HCT116 (cell line): ENCODE data around the gene R3HDML. TPM values are rescaled to one million over a fixed set of nuclear protein-coding genes. Genes with fewer than 3 reads are reported as not detected.
A peak's percentile ranks its signal among the peaks of the same experiment; 100 is the strongest.
"Not testable (repeated sequence)": the region's sequence is repeated elsewhere in the genome, so short reads cannot be mapped to it uniquely, and the experiment has no call there.

Experiments
- ATAC-seq: fragments of 200-7000 bp; cut with Tn5 transposase; 2 replicates; pipeline ENCODE4 v1.9.1; 2020; ENCODE audit warnings: mild to moderate bottlenecking, moderate library complexity
- BruUV-seq: library from RNA; stranded (reverse); fragments of 400-500 nt; replicated peaks from 2 replicates; lab custom pipeline; 2021; lab: Mats Ljungman, UMichigan
- CTCF ChIA-PET: fragments of 300-600 bp; sonication (Branson Sonifier 250); formaldehyde crosslinking; loops from one replicate; lab custom pipeline; 2021; ENCODE audit warnings: antibody characterized with exemption; lab: Charles Lee
- POLR2A ChIA-PET: fragments of 300-600, 350-600 bp; sonication (Branson Sonifier 250); formaldehyde crosslinking; loops from one replicate; lab custom pipeline; 2021; ENCODE audit warnings: antibody characterized with exemption; lab: Charles Lee
- RAD21 ChIA-PET, 2 experiments: fragments of 300-600 bp; sonication (Branson Sonifier 250); formaldehyde crosslinking; loops; one replicate each; lab custom pipeline; 2023; ENCODE audit warnings: low total read pairs in 2 of 2; ENCODE audit not compliant: uncharacterized antibody in 2 of 2, unreplicated experiment in 2 of 2, low non-redundant PET in 1 of 2; lab: Charles Lee
- DNase-seq: peaks from one replicate; pipeline ENCODE4 v3.0.0-alpha.2; 2010; ENCODE audit warnings: low read depth, low spot score
- H2AFZ ChIP-seq: fragments of 200-600 bp; shearing (Covaris generic), sonication (generic); 2 replicates; pipeline ENCODE4 v1.6.1; 2017; ENCODE audit warnings: low read depth, mixed run types, mixed read lengths, antibody characterized with exemption, low read length; ENCODE audit not compliant: poor library complexity, severe bottlenecking
- H3K27ac ChIP-seq: 2 replicates; pipeline ENCODE4 v1.5.1; 2012; ENCODE audit warnings: low read depth, low read length
- H3K27me3 ChIP-seq: fragments of 200-600 bp; sonication (generic); 2 replicates; pipeline ENCODE4 v1.6.1; 2016; ENCODE audit warnings: mixed run types, low read length, mixed read lengths; ENCODE audit not compliant: insufficient read depth
- H3K36me3 ChIP-seq, 2 experiments: fragments of 200-500 bp in 1 of 2; fragments of 200-600 bp in 1 of 2; sonication (Bioruptor generic) in 1 of 2; sonication (generic) in 1 of 2; 2 replicates each; pipeline versions ENCODE4 v1.5.1 to v1.6.1; 2014 to 2016; ENCODE audit warnings: low read length in 2 of 2, inconsistent platforms in 1 of 2, mixed read lengths in 1 of 2, mixed run types in 1 of 2; ENCODE audit not compliant: insufficient read depth in 2 of 2, control insufficient read depth in 1 of 2
- H3K4me1 ChIP-seq, 2 experiments: fragments of 200-600 bp in 1 of 2; sonication (generic) in 1 of 2; 2 replicates each; pipeline versions ENCODE4 v1.5.1 to v1.6.1; 2012 to 2017; ENCODE audit warnings: low read length in 2 of 2, inconsistent platforms in 1 of 2, mild to moderate bottlenecking in 1 of 2, mixed read lengths in 1 of 2, mixed run types in 1 of 2, moderate library complexity in 1 of 2; ENCODE audit not compliant: insufficient read depth in 2 of 2, control insufficient read depth in 1 of 2
- H3K4me2 ChIP-seq: fragments of 200-600 bp; sonication (generic); 2 replicates; pipeline ENCODE4 v1.6.1; 2017; ENCODE audit warnings: mixed run types, low read length, mixed read lengths
- H3K4me3 ChIP-seq, 2 experiments: fragments of 200-600 bp in 1 of 2; sonication (generic) in 1 of 2; replicated peaks in 1 of 2; 2 replicates each; pipeline ENCODE4 v1.5.1; 2011 to 2016; ENCODE audit warnings: low read length in 2 of 2, control low read depth in 1 of 2, low read depth in 1 of 2, mild to moderate bottlenecking in 1 of 2, mixed read lengths in 1 of 2, mixed run types in 1 of 2
- H3K79me2 ChIP-seq: fragments of 200-600 bp; sonication (generic); 2 replicates; pipeline ENCODE4 v1.6.1; 2017; ENCODE audit warnings: mild to moderate bottlenecking, mixed run types, low read length, moderate library complexity, mixed read lengths; ENCODE audit not compliant: insufficient read depth
- H3K9ac ChIP-seq: fragments of 200-600 bp; sonication (generic); 2 replicates; pipeline ENCODE4 v1.6.1; 2016; ENCODE audit warnings: low read length, mixed read lengths
- H3K9me2 ChIP-seq: fragments of 200-600 bp; sonication (generic), shearing (Covaris generic); 2 replicates; pipeline ENCODE4 v1.6.1; 2017; ENCODE audit warnings: mixed run types, mild to moderate bottlenecking, moderate library complexity; ENCODE audit not compliant: insufficient read depth
- H3K9me3 ChIP-seq, 2 experiments: fragments of 200-500 bp in 1 of 2; fragments of 200-600 bp in 1 of 2; sonication (Bioruptor generic) in 1 of 2; sonication (generic) in 1 of 2; 2 replicates each; pipeline ENCODE4 v1.6.1; 2014 to 2017; ENCODE audit warnings: low read length in 2 of 2, mixed read lengths in 2 of 2, inconsistent platforms in 1 of 2, low read depth in 1 of 2, mild to moderate bottlenecking in 1 of 2, mixed run types in 1 of 2, moderate library complexity in 1 of 2; ENCODE audit not compliant: control insufficient read depth in 1 of 2, insufficient read depth in 1 of 2
- H4K20me1 ChIP-seq: fragments of 200-600 bp; sonication (generic), shearing (Covaris generic); 2 replicates; pipeline ENCODE4 v1.6.1; 2017; ENCODE audit warnings: mixed run types, mild to moderate bottlenecking, moderate library complexity; ENCODE audit not compliant: insufficient read depth
- CBX3 ChIP-seq: IDR thresholded peaks from 2 replicates; pipeline ENCODE4 v1.6.1; 2012; ENCODE audit warnings: low read depth
- EZH2 ChIP-seq: fragments of 200-600 bp; sonication (generic); IDR thresholded peaks from 2 replicates; pipeline ENCODE4 v1.6.1; 2017; ENCODE audit warnings: antibody characterized with exemption, mixed run types
- EZH2phosphoT487 ChIP-seq: fragments of 200-600 bp; IDR thresholded peaks from 2 replicates; pipeline ENCODE4 v1.6.1; 2018; ENCODE audit warnings: antibody characterized with exemption, borderline replicate concordance
- JUND ChIP-seq: IDR thresholded peaks from 2 replicates; pipeline ENCODE4 v1.6.1; 2012
- POLR2A ChIP-seq: IDR thresholded peaks from 2 replicates; pipeline ENCODE4 v1.7.0; 2011; ENCODE audit warnings: borderline replicate concordance; ENCODE audit not compliant: insufficient read depth, insufficient read length; ENCODE audit errors: extremely low read depth
- POLR2AphosphoS5 ChIP-seq: IDR thresholded peaks from 2 replicates; pipeline ENCODE4 v1.6.1; 2011; ENCODE audit warnings: mild to moderate bottlenecking, low read depth, low read length, moderate library complexity
- RAD21 ChIP-seq: IDR thresholded peaks from 2 replicates; pipeline ENCODE4 v1.6.1; 2012; ENCODE audit warnings: low read depth, mild to moderate bottlenecking
- ZBTB33 ChIP-seq: IDR thresholded peaks from 2 replicates; pipeline ENCODE4 v1.6.1; 2011; ENCODE audit warnings: mild to moderate bottlenecking, low read length, moderate library complexity; ENCODE audit not compliant: insufficient replicate concordance; ENCODE audit errors: extremely low read depth
- intact Hi-C: fragments of 100-400 bp; cut with micrococcal nuclease; formaldehyde crosslinking; loops from 2 replicates; pipeline ENCODE4 v1.10.0; 2022
- total RNA-seq: library from RNA; stranded (reverse); gene quantifications from one replicate; pipeline ENCODE4 v1.2.1, GENCODE V29; 2021; ENCODE audit not compliant: unreplicated experiment
- TF ChIP-seq, protein P1 (sequence below): IDR thresholded peaks from 2 replicates; pipeline ENCODE4 v1.6.1; 2012; ENCODE audit warnings: low read depth
- TF ChIP-seq, protein P2 (sequence below): IDR thresholded peaks from 2 replicates; pipeline ENCODE4 v1.6.1; 2012
- TF ChIP-seq, protein P3 (sequence below), 3 experiments: fragments of 200-600 bp in 1 of 3; sonication (generic) in 1 of 3; IDR thresholded peaks in 2 of 3; conservative IDR thresholded peaks in 1 of 3; 2 replicates each; pipeline ENCODE4 v1.5.1; 2012 to 2017; ENCODE audit warnings: low read depth in 2 of 3, low read length in 2 of 3, antibody characterized with exemption in 1 of 3, borderline replicate concordance in 1 of 3, control low read depth in 1 of 3, mild to moderate bottlenecking in 1 of 3, mixed read lengths in 1 of 3, mixed run types in 1 of 3, moderate library complexity in 1 of 3; ENCODE audit not compliant: insufficient read depth in 1 of 3
- TF ChIP-seq, protein P4 (sequence below): IDR thresholded peaks from 2 replicates; pipeline ENCODE4 v1.6.1; 2012

Gene R3HDML
- total RNA-seq, 1 experiment from 2014 or later = not detected

GRCh38 chr20:44345941-44346340, 9.1 kb downstream of the R3HDML start:
- H3K79me2 ChIP-seq, H4K20me1 ChIP-seq, H3K9me2 ChIP-seq, DNase-seq, H3K4me3 ChIP-seq, H3K9me3 ChIP-seq, H2AFZ ChIP-seq, H3K9ac ChIP-seq, H3K36me3 ChIP-seq, CTCF ChIA-PET, POLR2A ChIA-PET, H3K4me2 ChIP-seq, BruUV-seq, intact Hi-C loops, ATAC-seq, RAD21 ChIA-PET, H3K27me3 ChIP-seq, H3K4me1 ChIP-seq, H3K27ac ChIP-seq: not testable (repeated sequence)
- peak; percentile 18; the same call in 1 of the 2 replicates for TF ChIP-seq RAD21

DNA sequence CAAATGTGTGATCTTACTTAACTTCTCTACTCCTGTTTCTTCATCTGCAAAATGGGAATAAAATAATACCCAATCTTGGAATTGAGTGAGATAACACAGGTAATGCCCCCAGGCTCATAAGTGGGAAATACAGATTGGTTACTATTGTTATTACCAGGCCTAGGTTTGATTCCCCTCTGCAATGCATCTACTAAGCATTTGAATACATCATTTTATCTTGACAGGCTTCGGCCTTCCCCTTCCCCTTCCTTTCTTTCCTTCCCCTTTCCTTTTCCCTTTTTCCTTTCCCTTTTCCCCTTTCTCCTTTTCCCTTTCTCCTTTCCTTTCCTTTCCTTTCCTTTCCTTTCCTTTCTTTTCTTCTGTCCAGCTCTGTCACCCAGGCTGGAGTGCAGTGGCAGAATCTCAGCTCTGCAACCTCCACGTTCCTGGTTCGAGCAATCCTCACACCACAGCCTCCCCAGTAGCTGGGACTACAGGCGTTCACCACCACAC, 11.4 kb downstream of the R3HDML start:
- intact Hi-C loops = no loop called here
- Histone ChIP-seq H4K20me1 (no peaks in the 10 kb centered on the region), H3K36me3 (no peaks in the 10 kb centered on the region), H3K79me2 (no peaks in the 10 kb centered on the region), H3K27ac (no peak overlapping the region), H3K9me3 (no peaks in the 10 kb centered on the region), H3K4me2 (no peak overlapping the region), H3K4me1 (no peaks in the 10 kb centered on the region), H2AFZ (no peak overlapping the region), H3K9me2 (no peaks in the 10 kb centered on the region), H3K9ac (no peak overlapping the region), H3K27me3 (no peaks in the 10 kb centered on the region), H3K4me3 (no peak overlapping the region)
- ChIA-PET RAD21 (no interaction called here), POLR2A (no interaction called here), CTCF (no interaction called here)
- ATAC-seq (no peak), DNase-seq (no peak)
- BruUV-seq = no TSS peak
- no peak for TF ChIP-seq CBX3
- TF ChIP-seq, protein P1, sequence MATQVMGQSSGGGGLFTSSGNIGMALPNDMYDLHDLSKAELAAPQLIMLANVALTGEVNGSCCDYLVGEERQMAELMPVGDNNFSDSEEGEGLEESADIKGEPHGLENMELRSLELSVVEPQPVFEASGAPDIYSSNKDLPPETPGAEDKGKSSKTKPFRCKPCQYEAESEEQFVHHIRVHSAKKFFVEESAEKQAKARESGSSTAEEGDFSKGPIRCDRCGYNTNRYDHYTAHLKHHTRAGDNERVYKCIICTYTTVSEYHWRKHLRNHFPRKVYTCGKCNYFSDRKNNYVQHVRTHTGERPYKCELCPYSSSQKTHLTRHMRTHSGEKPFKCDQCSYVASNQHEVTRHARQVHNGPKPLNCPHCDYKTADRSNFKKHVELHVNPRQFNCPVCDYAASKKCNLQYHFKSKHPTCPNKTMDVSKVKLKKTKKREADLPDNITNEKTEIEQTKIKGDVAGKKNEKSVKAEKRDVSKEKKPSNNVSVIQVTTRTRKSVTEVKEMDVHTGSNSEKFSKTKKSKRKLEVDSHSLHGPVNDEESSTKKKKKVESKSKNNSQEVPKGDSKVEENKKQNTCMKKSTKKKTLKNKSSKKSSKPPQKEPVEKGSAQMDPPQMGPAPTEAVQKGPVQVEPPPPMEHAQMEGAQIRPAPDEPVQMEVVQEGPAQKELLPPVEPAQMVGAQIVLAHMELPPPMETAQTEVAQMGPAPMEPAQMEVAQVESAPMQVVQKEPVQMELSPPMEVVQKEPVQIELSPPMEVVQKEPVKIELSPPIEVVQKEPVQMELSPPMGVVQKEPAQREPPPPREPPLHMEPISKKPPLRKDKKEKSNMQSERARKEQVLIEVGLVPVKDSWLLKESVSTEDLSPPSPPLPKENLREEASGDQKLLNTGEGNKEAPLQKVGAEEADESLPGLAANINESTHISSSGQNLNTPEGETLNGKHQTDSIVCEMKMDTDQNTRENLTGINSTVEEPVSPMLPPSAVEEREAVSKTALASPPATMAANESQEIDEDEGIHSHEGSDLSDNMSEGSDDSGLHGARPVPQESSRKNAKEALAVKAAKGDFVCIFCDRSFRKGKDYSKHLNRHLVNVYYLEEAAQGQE = no peak
- no peak for TF ChIP-seq EZH2phosphoT487
- no peak for TF ChIP-seq RAD21
- TF ChIP-seq, protein P2, sequence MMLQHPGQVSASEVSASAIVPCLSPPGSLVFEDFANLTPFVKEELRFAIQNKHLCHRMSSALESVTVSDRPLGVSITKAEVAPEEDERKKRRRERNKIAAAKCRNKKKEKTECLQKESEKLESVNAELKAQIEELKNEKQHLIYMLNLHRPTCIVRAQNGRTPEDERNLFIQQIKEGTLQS = no peak
- no peak for TF ChIP-seq POLR2AphosphoS5
- no peak for TF ChIP-seq POLR2A
- no peak for TF ChIP-seq JUND
- TF ChIP-seq ZBTB33 = no peak
- TF ChIP-seq, protein P3, sequence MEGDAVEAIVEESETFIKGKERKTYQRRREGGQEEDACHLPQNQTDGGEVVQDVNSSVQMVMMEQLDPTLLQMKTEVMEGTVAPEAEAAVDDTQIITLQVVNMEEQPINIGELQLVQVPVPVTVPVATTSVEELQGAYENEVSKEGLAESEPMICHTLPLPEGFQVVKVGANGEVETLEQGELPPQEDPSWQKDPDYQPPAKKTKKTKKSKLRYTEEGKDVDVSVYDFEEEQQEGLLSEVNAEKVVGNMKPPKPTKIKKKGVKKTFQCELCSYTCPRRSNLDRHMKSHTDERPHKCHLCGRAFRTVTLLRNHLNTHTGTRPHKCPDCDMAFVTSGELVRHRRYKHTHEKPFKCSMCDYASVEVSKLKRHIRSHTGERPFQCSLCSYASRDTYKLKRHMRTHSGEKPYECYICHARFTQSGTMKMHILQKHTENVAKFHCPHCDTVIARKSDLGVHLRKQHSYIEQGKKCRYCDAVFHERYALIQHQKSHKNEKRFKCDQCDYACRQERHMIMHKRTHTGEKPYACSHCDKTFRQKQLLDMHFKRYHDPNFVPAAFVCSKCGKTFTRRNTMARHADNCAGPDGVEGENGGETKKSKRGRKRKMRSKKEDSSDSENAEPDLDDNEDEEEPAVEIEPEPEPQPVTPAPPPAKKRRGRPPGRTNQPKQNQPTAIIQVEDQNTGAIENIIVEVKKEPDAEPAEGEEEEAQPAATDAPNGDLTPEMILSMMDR (IDR thresholded peaks at IDR 0.05 in 2 of 3, conservative IDR thresholded peaks at IDR 0.05 in 1 of 3; ENCODE audit: borderline replicate concordance in 1 of 3, insufficient read depth in 1 of 3, low read depth in 2 of 3, low read length in 2 of 3) = no peak
- TF ChIP-seq EZH2 = no peak
- TF ChIP-seq, protein P4, sequence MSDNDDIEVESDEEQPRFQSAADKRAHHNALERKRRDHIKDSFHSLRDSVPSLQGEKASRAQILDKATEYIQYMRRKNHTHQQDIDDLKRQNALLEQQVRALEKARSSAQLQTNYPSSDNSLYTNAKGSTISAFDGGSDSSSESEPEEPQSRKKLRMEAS = no peak
